IMR-90 (cell line): ENCODE data around the gene GPSM3. TPM values are rescaled to one million over a fixed set of nuclear protein-coding genes. Genes with fewer than 3 reads are reported as not detected.

Source experiments
- ATAC-seq: fragments of 200-7000 bp; cut with Tn5 transposase; 2 replicates; pipeline ENCODE4 v1.9.1; 2020; ENCODE audit warnings: low read depth, mild to moderate bottlenecking, moderate library complexity
- BruUV-seq: library from RNA; stranded (reverse); fragments of 400-500 nt; replicated peaks from 2 replicates; lab custom pipeline; 2021; lab: Mats Ljungman, UMichigan
- CTCF ChIA-PET: fragments of 300-600 bp; formaldehyde crosslinking; extraction: SDS; loops from one replicate; lab custom pipeline; 2021; ENCODE audit warnings: antibody characterized with exemption; lab: Yijun Ruan, JAX
- POLR2A ChIA-PET: fragments of 300-600 bp; sonication (Branson Sonifier 250); formaldehyde crosslinking; loops from one replicate; lab custom pipeline; 2022; ENCODE audit warnings: antibody characterized with exemption; ENCODE audit not compliant: unreplicated experiment; lab: Charles Lee
- DNase-seq: peaks from one replicate; pipeline ENCODE4 v3.0.0; 2013
- H2AFZ ChIP-seq: replicated peaks from 2 replicates; pipeline ENCODE3; 2013; ENCODE audit warnings: low read length, mild to moderate bottlenecking; ENCODE audit not compliant: poor library complexity
- H2AK5ac ChIP-seq: 2 replicates; pipeline ENCODE4 v1.6.1; 2013; ENCODE audit warnings: low read depth, low read length, inconsistent platforms
- H2AK9ac ChIP-seq: replicated peaks from 2 replicates; pipeline ENCODE3; 2013; ENCODE audit warnings: mild to moderate bottlenecking, low read depth, low read length, moderate library complexity; ENCODE audit not compliant: poor library complexity
- H2BK120ac ChIP-seq: 2 replicates; pipeline ENCODE4 v1.6.1; 2013; ENCODE audit warnings: low read depth, low read length, inconsistent platforms
- H2BK15ac ChIP-seq: 3 replicates; pipeline ENCODE4 v1.6.1; 2013; ENCODE audit warnings: low read depth, low read length, inconsistent platforms
- H2BK20ac ChIP-seq: 2 replicates; pipeline ENCODE4 v1.6.1; 2013; ENCODE audit warnings: low read depth, mild to moderate bottlenecking, inconsistent platforms, low read length, moderate library complexity
- H2BK5ac ChIP-seq: 2 replicates; pipeline ENCODE4 v1.6.1; 2013; ENCODE audit warnings: mild to moderate bottlenecking, low read depth, low read length, inconsistent platforms; ENCODE audit not compliant: poor library complexity, severe bottlenecking
- H3K14ac ChIP-seq: replicated peaks from 2 replicates; pipeline ENCODE4 v1.6.1; 2013; ENCODE audit warnings: low read depth, low read length, inconsistent platforms
- H3K18ac ChIP-seq: 2 replicates; pipeline ENCODE4 v1.6.1; 2013; ENCODE audit warnings: low read depth, low read length, control low read depth
- H3K23ac ChIP-seq: 2 replicates; pipeline ENCODE4 v1.6.1; 2013; ENCODE audit warnings: low read depth, low read length, inconsistent platforms
- H3K27ac ChIP-seq: 2 replicates; pipeline ENCODE4 v1.5.1; 2013; ENCODE audit warnings: mild to moderate bottlenecking, control low read depth, low read length; ENCODE audit not compliant: insufficient read depth
- H3K27me3 ChIP-seq: 2 replicates; pipeline ENCODE4 v1.6.1; 2013; ENCODE audit warnings: low read length; ENCODE audit not compliant: control insufficient read depth, insufficient read depth
- H3K36me3 ChIP-seq: 2 replicates; pipeline ENCODE4 v1.6.1; 2013; ENCODE audit warnings: low read length, mixed read lengths; ENCODE audit not compliant: control insufficient read depth, insufficient read depth
- H3K4ac ChIP-seq: 2 replicates; pipeline ENCODE4 v1.6.1; 2013; ENCODE audit warnings: low read depth, low read length, inconsistent platforms
- H3K4me1 ChIP-seq: 2 replicates; pipeline ENCODE4 v1.6.1; 2013; ENCODE audit warnings: low read length, mixed read lengths; ENCODE audit not compliant: control insufficient read depth, insufficient read depth
- H3K4me2 ChIP-seq: 2 replicates; pipeline ENCODE4 v1.6.1; 2013; ENCODE audit warnings: low read depth, mild to moderate bottlenecking, control low read depth, low read length, moderate library complexity
- H3K4me3 ChIP-seq: 2 replicates; pipeline ENCODE4 v1.5.1; 2013; ENCODE audit warnings: low read depth, mild to moderate bottlenecking, control low read depth, low read length, moderate library complexity; ENCODE audit not compliant: insufficient read depth
- H3K56ac ChIP-seq: 2 replicates; pipeline ENCODE4 v1.6.1; 2013; ENCODE audit warnings: low read length, inconsistent platforms; ENCODE audit not compliant: insufficient read depth; ENCODE audit errors: extremely low read depth
- H3K79me1 ChIP-seq, 2 experiments: 2 replicates each; pipeline ENCODE4 v1.6.1; 2013; ENCODE audit warnings: low read length in 2 of 2, inconsistent platforms in 1 of 2, low read depth in 1 of 2
- H3K9ac ChIP-seq: 2 replicates; pipeline ENCODE4 v1.6.1; 2013; ENCODE audit warnings: low read depth, low read length, control low read depth
- H3K9me1 ChIP-seq: 2 replicates; pipeline ENCODE4 v1.6.1; 2013; ENCODE audit warnings: low read length, inconsistent platforms; ENCODE audit not compliant: insufficient read depth
- H3K9me3 ChIP-seq: 2 replicates; pipeline ENCODE4 v1.6.1; 2013; ENCODE audit warnings: low read length; ENCODE audit not compliant: control insufficient read depth, insufficient read depth
- H4K20me1 ChIP-seq: 2 replicates; pipeline ENCODE4 v1.6.1; 2013; ENCODE audit warnings: low read length, inconsistent platforms; ENCODE audit not compliant: insufficient read depth
- H4K5ac ChIP-seq: 2 replicates; pipeline ENCODE4 v1.6.1; 2013; ENCODE audit warnings: mild to moderate bottlenecking, low read depth, low read length, control low read depth
- H4K8ac ChIP-seq, 2 experiments: 2 replicates each; pipeline ENCODE4 v1.6.1; 2013; ENCODE audit warnings: low read depth in 2 of 2, low read length in 2 of 2, control low read depth in 1 of 2, inconsistent platforms in 1 of 2
- H4K91ac ChIP-seq: 2 replicates; pipeline ENCODE4 v1.6.1; 2013; ENCODE audit warnings: low read depth, low read length, inconsistent platforms; ENCODE audit not compliant: insufficient read depth
- CEBPB ChIP-seq: IDR thresholded peaks from 2 replicates; pipeline ENCODE4 v1.6.1; 2012; ENCODE audit warnings: low read depth, low read length, improper control_type of control experiment
- CHD1 ChIP-seq: IDR thresholded peaks from 2 replicates; pipeline ENCODE4 v1.6.1; 2012; ENCODE audit warnings: low read depth, low read length, improper control_type of control experiment
- CTCF ChIP-seq: conservative IDR thresholded peaks from 2 replicates; pipeline ENCODE4 v1.5.1; 2012; ENCODE audit warnings: mild to moderate bottlenecking, low read depth, low read length, improper control_type of control experiment
- ELK1 ChIP-seq: fragments of 150-350 bp; IDR thresholded peaks from 2 replicates; pipeline ENCODE4 v1.6.1; 2016; ENCODE audit warnings: low read depth, mild to moderate bottlenecking, low read length, moderate library complexity, borderline replicate concordance
- FOS ChIP-seq: fragments of 150-350 bp; IDR thresholded peaks from 2 replicates; pipeline ENCODE4 v1.6.1; 2016; ENCODE audit warnings: low read depth, low read length
- MAFK ChIP-seq: IDR thresholded peaks from 2 replicates; pipeline ENCODE4 v1.6.1; 2012; ENCODE audit warnings: low read depth, low read length, improper control_type of control experiment
- MXI1 ChIP-seq: IDR thresholded peaks from 2 replicates; pipeline ENCODE4 v1.6.1; 2012; ENCODE audit warnings: low read depth, mild to moderate bottlenecking, low read length, moderate library complexity, borderline replicate concordance
- RAD21 ChIP-seq: IDR thresholded peaks from 2 replicates; pipeline ENCODE4 v1.6.1; 2012; ENCODE audit warnings: low read length, improper control_type of control experiment
- RCOR1 ChIP-seq: IDR thresholded peaks from 2 replicates; pipeline ENCODE4 v1.6.1; 2012; ENCODE audit warnings: mild to moderate bottlenecking, low read length, improper control_type of control experiment; ENCODE audit not compliant: insufficient replicate concordance
- SMC3 ChIP-seq: fragments of 150-350 bp; IDR thresholded peaks from 2 replicates; pipeline ENCODE4 v1.6.1; 2016; ENCODE audit warnings: low read depth, mild to moderate bottlenecking, antibody characterized with exemption, low read length, moderate library complexity
- WGBS, 2 experiments: methylation state at CpG; one replicate each; pipeline versions ENCODE4 v1.1.5 to v1.1.7; 2013; ENCODE audit warnings: missing lambda C conversion rate in 2 of 2; ENCODE audit not compliant: insufficient read length in 1 of 2; ENCODE audit errors: extremely low coverage in 2 of 2; 5-methylcytosine and 5-hydroxymethylcytosine counted together
- dilution Hi-C: fragments of 300-500 bp; cut with HindIII; formaldehyde crosslinking; loops from one replicate; pipeline ENCODE4 v1.14.3; 2018; ENCODE audit warnings: low sequenced_read_pairs; ENCODE audit not compliant: unreplicated experiment
- in situ Hi-C: fragments of 300-500 bp; cut with MboI; formaldehyde crosslinking; loops from 3 replicates; pipeline ENCODE4 v1.14.3; 2019; ENCODE audit warnings: low sequenced_read_pairs, inconsistent platforms, mixed read lengths
- intact Hi-C: fragments of 100-400 bp; cut with micrococcal nuclease; formaldehyde crosslinking; loops from 2 replicates; pipeline ENCODE4 v1.10.0; 2022
- polyA plus RNA-seq, 3 experiments: library from polyadenylated mRNA; depleted of rRNA; stranded (reverse); fragments of >200 nt; gene quantifications; 2 replicates each; pipeline ENCODE4 v1.2.3, GENCODE V29; 2012; ENCODE audit warnings: low replicate concordance in 1 of 3
- total RNA-seq: library from RNA; depleted of rRNA; stranded (reverse); fragments of >200 nt; gene quantifications from 2 replicates; pipeline ENCODE4 v1.2.3, GENCODE V29; 2012

Gene GPSM3
- total and polyA plus RNA-seq, 2 of the 4 experiments (the other 2 are of a cell fraction), result 3.0 to 9.8 TPM

- H2AK9ac ChIP-seq, result no peak overlapping the region
- TF ChIP-seq SMC3, result no peak
- TF ChIP-seq ELK1, result no peak
- no peak for TF ChIP-seq MXI1
- no peak for TF ChIP-seq CHD1
- no peak for TF ChIP-seq RCOR1
- TF ChIP-seq CEBPB, result no peak
- no peak for TF ChIP-seq CTCF
- no peak for TF ChIP-seq FOS
- TF ChIP-seq MAFK, result no peak
- no peak for TF ChIP-seq RAD21
- H3K9me3 ChIP-seq, result no peaks in the 10 kb centered on the region
- CTCF ChIA-PET, result no interaction called here
- no peak overlapping the region for H3K4ac ChIP-seq
- H2BK5ac ChIP-seq, result no peak overlapping the region
- intact Hi-C loops, result no loop called here
- no peaks in the 10 kb centered on the region for H3K36me3 ChIP-seq
- H4K5ac ChIP-seq, result no peak overlapping the region
- H3K27me3 ChIP-seq, result peaks cover 23% of the 10 kb centered on the region
- no peak overlapping the region for H2BK15ac ChIP-seq
- no peak for ATAC-seq
- H2AFZ ChIP-seq, result no peak overlapping the region
- no peak overlapping the region for H2BK20ac ChIP-seq
- no peak overlapping the region for H3K14ac ChIP-seq
- H3K9me1 ChIP-seq, result no peaks in the 10 kb centered on the region
- 40% methylated on average over 1 of the region's 2 CpGs; no CpG with 5 or more reads in 1 of the 2 experiments for WGBS, 2 experiments
- H3K9ac ChIP-seq, result no peak overlapping the region
- H3K18ac ChIP-seq, result no peak overlapping the region
- dilution Hi-C loops, result no loop called here
- H3K4me3 ChIP-seq, result no peak overlapping the region
- no peak for DNase-seq
- H3K79me1 ChIP-seq, result no peaks in the 10 kb centered on the region
- no peak overlapping the region for H2BK120ac ChIP-seq
- no peak overlapping the region for H3K23ac ChIP-seq
- H2AK5ac ChIP-seq, result no peak overlapping the region
- H4K91ac ChIP-seq, result no peak overlapping the region
- H3K4me2 ChIP-seq, result no peak overlapping the region
- H3K56ac ChIP-seq, result no peak overlapping the region
- in situ Hi-C loops, result no loop called here
- H3K4me1 ChIP-seq, result no peaks in the 10 kb centered on the region
- POLR2A ChIA-PET, result no interaction called here
- H4K20me1 ChIP-seq, result no peaks in the 10 kb centered on the region
- no peak overlapping the region for H3K27ac ChIP-seq
- no TSS peak for BruUV-seq
- H4K8ac ChIP-seq, result no peak overlapping the region
Observed at GRCh38 chr6:32224696-32225095, 32.3 kb upstream of the GPSM3 start.
